HepG2 (cell line): ENCODE data around the gene MSGN1.

Source experiments
- MAX ChIP-seq: IDR thresholded peaks from 2 replicates; pipeline ENCODE4 v1.6.1; 2012; ENCODE audit warnings: inconsistent platforms
- PHB2 ChIP-seq: fragments of 450-650 bp; IDR thresholded peaks from 2 replicates; pipeline ENCODE4 v1.6.1; 2018; ENCODE audit not compliant: partially characterized antibody
- SPEN ChIP-seq: sonication (generic); formaldehyde crosslinking; IDR thresholded peaks from 2 replicates; pipeline ENCODE4 v1.5.1; 2020; ENCODE audit warnings: low read depth, mild to moderate bottlenecking, missing genetic modification reagents
- TP53 ChIP-seq: sonication (generic); formaldehyde crosslinking; conservative IDR thresholded peaks from 2 replicates; pipeline ENCODE4 v1.4.0; 2020; ENCODE audit warnings: missing genetic modification reagents
- ZNF850 ChIP-seq: sonication (generic); formaldehyde crosslinking; conservative IDR thresholded peaks from 2 replicates; pipeline ENCODE4 v1.9.0; 2021; ENCODE audit warnings: mild to moderate bottlenecking, missing genetic modification reagents

GRCh38 chr2:17816396-17817245, at the start of gene MSGN1:
- TF ChIP-seq ZNF850 (no peak), PHB2 (no peak), TP53 (no peak), SPEN (no peak), MAX (no peak)
